Osteoblast (primary cell): ENCODE data around the gene HEPH. TPM values are rescaled to one million over a fixed set of nuclear protein-coding genes. Genes with fewer than 3 reads are reported as not detected.
"Not testable (repeated sequence)": the region's sequence is repeated elsewhere in the genome, so short reads cannot be mapped to it uniquely, and the experiment has no call there.

Source experiments
- DNase-seq: peaks from one replicate; pipeline ENCODE4 v3.0.0; 2011; ENCODE audit warnings: low spot score, mixed read lengths; ENCODE audit not compliant: insufficient read length; ENCODE audit errors: missing footprints
- H2AFZ ChIP-seq: 2 replicates; pipeline ENCODE4 v1.6.0; 2011; ENCODE audit warnings: mild to moderate bottlenecking, low read length
- H3K27ac ChIP-seq: 2 replicates; pipeline ENCODE4 v1.5.1; 2011; ENCODE audit warnings: mild to moderate bottlenecking, low read depth, low read length, moderate library complexity
- H3K27me3 ChIP-seq: 2 replicates; pipeline ENCODE4 v1.6.0; 2012; ENCODE audit warnings: mild to moderate bottlenecking, control low read depth, inconsistent platforms, low read length, moderate library complexity; ENCODE audit not compliant: insufficient read depth
- H3K36me3 ChIP-seq: 2 replicates; pipeline ENCODE4 v1.5.1; 2011; ENCODE audit warnings: mild to moderate bottlenecking, low read length, control low read depth, moderate library complexity; ENCODE audit not compliant: insufficient read depth
- H3K4me1 ChIP-seq: 2 replicates; pipeline ENCODE4 v1.5.1; 2011; ENCODE audit warnings: mild to moderate bottlenecking, low read length, control low read depth, moderate library complexity; ENCODE audit not compliant: insufficient read depth
- H3K4me2 ChIP-seq: 2 replicates; pipeline ENCODE4 v1.6.0; 2011; ENCODE audit warnings: mild to moderate bottlenecking, low read length; ENCODE audit not compliant: insufficient read depth
- H3K4me3 ChIP-seq: fragments of 200-600 bp; sonication (generic); 3 replicates; pipeline ENCODE4 v1.5.1; 2012; ENCODE audit warnings: mild to moderate bottlenecking, low read length, inconsistent platforms; ENCODE audit not compliant: insufficient read depth
- H3K79me2 ChIP-seq: 2 replicates; pipeline ENCODE4 v1.6.0; 2012; ENCODE audit warnings: mild to moderate bottlenecking, low read length, control low read depth, inconsistent platforms; ENCODE audit not compliant: insufficient read depth
- H3K9me3 ChIP-seq: 2 replicates; pipeline ENCODE4 v1.5.1; 2011; ENCODE audit warnings: low read depth, low read length, control low read depth
- H4K20me1 ChIP-seq: 2 replicates; pipeline ENCODE4 v1.6.0; 2012; ENCODE audit warnings: mild to moderate bottlenecking, low read length, control low read depth; ENCODE audit not compliant: insufficient read depth
- CTCF ChIP-seq: IDR thresholded peaks from 2 replicates; pipeline ENCODE4 v1.5.1; 2011; ENCODE audit warnings: mild to moderate bottlenecking, low read depth, low read length, moderate library complexity; ENCODE audit errors: extremely low read depth
- total RNA-seq: library from RNA; depleted of rRNA; stranded (reverse); fragments of >200 nt; gene quantifications from 2 replicates; pipeline ENCODE4 v1.2.3, GENCODE V29; 2012

HEPH gene
- 63.0 and 64.5 TPM in 2 replicates for total RNA-seq

GRCh38 chrX:66163849-66164411 lies at the start of gene HEPH:
HEPH (plus strand) TSS chrX:66164247; CDS start chrX:66170571, 6,324 bp downstream.
- Histone ChIP-seq H3K36me3 (no peaks in the 10 kb centered on the region), H3K4me2 (peak within 1 kb of the TSS; percentile 61), H3K4me1 (peaks cover 4% of the 10 kb centered on the region), H3K79me2 (no peaks in the 10 kb centered on the region), H3K27me3 (no peaks in the 10 kb centered on the region), H4K20me1 (no peaks in the 10 kb centered on the region), H2AFZ (peak within 1 kb of the TSS; percentile 58), H3K4me3 (peak within 1 kb of the TSS; percentile 66), H3K9me3 (no peaks in the 10 kb centered on the region), H3K27ac (peak within 1 kb of the TSS; percentile 29)
- DNase-seq: no peak
- no peak for TF ChIP-seq CTCF

GRCh38 chrX:66118722-66119121 lies 45.3 kb upstream of the HEPH start:
- not testable (repeated sequence) for DNase-seq, H3K79me2 ChIP-seq, H3K27me3 ChIP-seq, H3K4me1 ChIP-seq, H2AFZ ChIP-seq, H3K4me2 ChIP-seq, H3K27ac ChIP-seq, H4K20me1 ChIP-seq, H3K9me3 ChIP-seq, H3K36me3 ChIP-seq, H3K4me3 ChIP-seq

- H3K4me3 ChIP-seq, H3K27me3 ChIP-seq, H3K4me1 ChIP-seq, H3K27ac ChIP-seq, H3K36me3 ChIP-seq, H3K79me2 ChIP-seq, H3K9me3 ChIP-seq, H2AFZ ChIP-seq, H3K4me2 ChIP-seq, DNase-seq, H4K20me1 ChIP-seq: not testable (repeated sequence)
Observed at GRCh38 chrX:66121354-66121753, 42.7 kb upstream of the HEPH start.

GRCh38 chrX:66126662-66127061 lies 37.4 kb upstream of the HEPH start:
- Histone ChIP-seq H3K4me1 (no peaks in the 10 kb centered on the region), H2AFZ (no peak overlapping the region), H3K27ac (no peak overlapping the region), H3K27me3 (no peaks in the 10 kb centered on the region), H3K4me2 (no peak overlapping the region), H3K9me3 (no peaks in the 10 kb centered on the region), H3K4me3 (no peak overlapping the region), H4K20me1 (no peaks in the 10 kb centered on the region), H3K36me3 (no peaks in the 10 kb centered on the region), H3K79me2 (no peaks in the 10 kb centered on the region)
- no peak for TF ChIP-seq CTCF
- no peak for DNase-seq

GRCh38 chrX:66130469-66130868 lies 33.6 kb upstream of the HEPH start:
- H3K79me2 ChIP-seq: no peaks in the 10 kb centered on the region
- no peak overlapping the region for H3K27ac ChIP-seq
- TF ChIP-seq CTCF: no peak
- no peak for DNase-seq
- no peaks in the 10 kb centered on the region for H3K4me1 ChIP-seq
- no peak overlapping the region for H3K4me2 ChIP-seq
- H3K4me3 ChIP-seq: no peak overlapping the region
- no peak overlapping the region for H2AFZ ChIP-seq
- H4K20me1 ChIP-seq: no peaks in the 10 kb centered on the region
- H3K36me3 ChIP-seq: no peaks in the 10 kb centered on the region
- H3K9me3 ChIP-seq: no peaks in the 10 kb centered on the region
- H3K27me3 ChIP-seq: no peaks in the 10 kb centered on the region

GRCh38 chrX:66135284-66135683 lies 28.8 kb upstream of the HEPH start:
- H3K27me3 ChIP-seq, H4K20me1 ChIP-seq, DNase-seq, H3K4me2 ChIP-seq, H3K4me3 ChIP-seq, H3K4me1 ChIP-seq, H3K9me3 ChIP-seq, H3K36me3 ChIP-seq, H3K27ac ChIP-seq, H3K79me2 ChIP-seq, H2AFZ ChIP-seq: not testable (repeated sequence)
